GM03348 (cell line): ENCODE data around the gene RORB.

Experiments
- DNase-seq: peaks from one replicate; pipeline ENCODE4 v3.0.0; 2012; ENCODE audit warnings: low spot score

RORB gene

DNA sequence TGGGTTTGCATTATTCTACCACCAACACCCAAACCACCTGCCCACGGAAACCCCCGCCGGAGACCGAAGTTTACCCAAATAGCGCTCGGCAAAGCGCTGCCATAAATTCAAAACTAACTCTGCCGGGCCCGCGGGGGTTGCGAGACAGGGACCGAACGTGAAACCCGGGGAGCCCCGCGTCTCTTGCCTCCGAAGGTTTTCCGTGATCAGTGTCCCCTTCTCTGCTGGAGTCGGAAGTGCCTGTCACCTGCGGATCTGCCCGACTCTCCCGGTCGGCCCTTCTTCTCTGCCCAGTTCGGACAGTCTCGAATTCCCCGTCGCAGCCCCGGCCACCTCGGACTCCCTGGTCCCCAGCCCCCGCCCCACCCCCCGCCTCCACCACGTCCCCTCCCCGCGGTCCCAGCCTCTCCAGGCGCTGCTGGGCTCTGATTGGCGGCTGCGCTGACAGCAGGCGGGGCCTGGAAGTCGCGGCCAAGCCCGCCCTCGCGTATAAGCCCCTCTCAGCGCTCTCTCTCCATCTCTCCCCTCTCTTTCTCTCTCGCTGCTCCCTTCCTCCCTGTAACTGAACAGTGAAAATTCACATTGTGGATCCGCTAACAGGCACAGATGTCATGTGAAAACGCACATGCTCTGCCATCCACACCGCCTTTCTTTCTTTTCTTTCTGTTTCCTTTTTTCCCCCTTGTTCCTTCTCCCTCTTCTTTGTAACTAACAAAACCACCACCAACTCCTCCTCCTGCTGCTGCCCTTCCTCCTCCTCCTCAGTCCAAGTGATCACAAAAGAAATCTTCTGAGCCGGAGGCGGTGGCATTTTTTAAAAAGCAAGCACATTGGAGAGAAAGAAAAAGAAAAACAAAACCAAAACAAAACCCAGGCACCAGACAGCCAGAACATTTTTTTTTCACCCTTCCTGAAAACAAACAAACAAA is at the start of gene RORB:
Gene RORB, plus strand, starts transcription at position 517 of the 929 bp plus-strand sequence. CDS start 642 bp downstream, outside the sequence.
- DNase-seq = peak; percentile 74

DNA sequence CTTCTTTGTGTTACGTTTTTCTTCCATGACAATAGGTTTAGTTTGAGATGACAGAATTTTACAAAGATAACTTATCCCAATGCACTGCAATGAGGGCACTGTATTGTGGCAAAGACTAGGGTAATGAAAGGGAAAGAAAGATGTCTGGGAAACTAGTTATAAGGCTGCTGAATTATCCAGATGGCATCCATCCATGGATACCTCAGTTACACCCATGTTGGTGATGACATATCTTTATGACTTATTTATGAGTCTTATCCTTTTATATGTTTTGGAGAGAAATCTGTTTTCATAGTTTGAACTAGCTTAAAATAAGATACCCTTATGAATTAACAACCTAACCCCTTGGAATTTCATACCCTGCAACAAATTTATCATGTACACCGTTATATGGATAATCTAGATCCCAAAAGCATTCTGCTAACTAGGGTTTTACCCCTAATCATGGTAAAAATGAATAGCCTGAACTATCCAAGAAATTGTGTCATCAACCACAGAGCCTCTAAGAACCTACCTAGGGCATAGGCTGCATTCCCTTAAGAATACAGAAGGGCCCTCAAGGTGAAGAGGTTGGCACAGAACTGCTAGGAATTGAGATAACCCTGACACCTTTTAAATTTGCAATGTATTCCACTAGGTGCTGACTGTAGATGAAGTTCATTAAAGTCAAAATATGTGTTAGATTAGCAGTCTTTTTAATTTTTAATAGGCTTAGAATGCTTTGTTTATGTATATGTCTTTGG is 49.5 kb upstream of the RORB start:
- no peak for DNase-seq

DNA sequence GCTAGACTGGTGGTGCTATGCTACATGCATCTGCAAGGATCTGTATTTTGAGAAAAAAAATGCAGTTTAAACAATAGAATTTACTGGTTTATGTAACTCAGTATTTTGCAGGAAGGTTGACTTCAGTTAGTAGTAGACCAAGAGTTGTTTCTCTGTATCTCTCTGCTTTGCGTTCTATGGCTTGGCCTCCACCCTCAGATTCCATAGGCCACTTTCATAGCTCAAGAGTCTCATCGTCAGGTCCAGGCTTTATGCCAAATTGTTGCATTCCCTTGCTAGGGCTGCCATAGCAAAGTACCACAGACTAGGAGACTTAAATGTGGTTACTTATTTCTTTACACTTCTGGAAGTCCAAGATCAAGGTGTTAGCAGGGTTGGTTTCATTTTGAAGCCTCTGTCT is 48.1 kb upstream of the RORB start:
- no peak for DNase-seq

DNA sequence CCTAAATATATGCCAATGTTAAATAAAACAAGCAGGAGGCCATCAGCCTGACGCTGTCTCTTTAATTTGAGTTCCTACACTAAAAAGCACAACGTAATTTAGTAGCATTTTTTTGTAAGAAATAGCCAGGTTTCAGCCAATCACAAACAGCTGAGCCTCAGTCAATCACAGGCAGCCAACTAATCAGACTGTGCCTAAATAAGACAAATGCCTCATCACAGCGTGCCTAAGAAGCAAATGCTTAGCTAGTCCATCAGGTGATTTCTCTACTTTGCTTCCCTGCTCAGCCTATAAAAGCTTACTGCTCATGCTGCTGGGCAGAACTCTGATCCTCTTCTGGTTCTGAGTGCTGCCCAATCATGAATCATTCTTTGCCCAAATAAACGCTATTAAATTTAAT is 38.3 kb upstream of the RORB start:
- no peak for DNase-seq

DNA sequence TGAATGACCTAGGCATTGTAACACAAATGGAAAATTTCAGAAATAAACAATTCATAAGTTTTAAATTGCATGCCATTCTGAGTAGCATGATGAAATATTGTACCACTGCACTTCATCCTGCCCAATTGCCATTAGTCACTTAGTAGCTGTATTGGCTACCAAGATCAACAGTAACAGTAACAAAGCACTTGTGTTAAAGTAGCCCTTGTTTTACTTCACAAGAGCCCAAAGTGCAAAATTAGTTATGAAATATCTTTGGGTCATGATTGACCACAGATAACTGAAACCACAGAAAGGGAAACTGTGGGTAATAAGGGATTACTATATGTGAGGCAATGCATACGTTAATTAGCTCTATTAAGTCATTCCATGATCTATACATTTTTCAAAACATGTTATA is 33.3 kb upstream of the RORB start:
- no peak for DNase-seq

DNA sequence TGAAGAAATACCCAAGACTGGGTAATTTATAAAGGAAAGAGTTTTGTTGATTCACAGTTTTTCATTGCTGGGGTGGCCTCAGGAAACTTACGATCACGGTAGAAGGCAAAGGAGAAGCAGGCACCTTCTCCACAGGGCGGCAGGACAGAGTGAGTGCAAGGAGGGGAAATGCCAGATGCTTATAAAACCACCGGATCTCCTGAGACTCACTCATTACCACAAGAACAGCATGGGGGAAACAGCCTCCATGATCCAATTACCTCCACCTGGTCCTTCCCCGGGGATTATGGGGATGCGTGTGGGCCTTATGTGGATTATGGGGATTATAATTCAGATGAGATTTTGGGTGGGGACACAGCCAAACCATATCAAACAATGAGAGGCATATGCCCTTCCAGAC is 18.5 kb upstream of the RORB start:
- no peak for DNase-seq

DNA sequence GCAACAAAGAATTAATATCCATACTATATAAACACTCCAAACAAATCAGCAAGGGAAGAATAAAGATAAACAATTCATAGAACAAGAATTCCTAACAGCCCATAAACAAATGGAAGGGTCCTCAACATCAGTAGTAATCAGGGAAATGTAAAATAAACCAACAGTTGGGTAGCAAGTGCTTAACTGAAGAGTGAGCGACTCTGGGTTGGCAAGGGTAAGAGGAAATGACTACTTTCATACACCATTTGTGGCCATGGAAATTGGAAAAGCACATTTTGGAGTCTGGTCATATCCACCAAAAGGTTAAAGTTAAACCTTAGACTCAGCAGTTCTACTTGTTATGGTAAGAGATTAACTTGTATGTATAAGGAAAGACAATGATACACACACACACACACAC is 17.4 kb upstream of the RORB start:
- no peak for DNase-seq

DNA sequence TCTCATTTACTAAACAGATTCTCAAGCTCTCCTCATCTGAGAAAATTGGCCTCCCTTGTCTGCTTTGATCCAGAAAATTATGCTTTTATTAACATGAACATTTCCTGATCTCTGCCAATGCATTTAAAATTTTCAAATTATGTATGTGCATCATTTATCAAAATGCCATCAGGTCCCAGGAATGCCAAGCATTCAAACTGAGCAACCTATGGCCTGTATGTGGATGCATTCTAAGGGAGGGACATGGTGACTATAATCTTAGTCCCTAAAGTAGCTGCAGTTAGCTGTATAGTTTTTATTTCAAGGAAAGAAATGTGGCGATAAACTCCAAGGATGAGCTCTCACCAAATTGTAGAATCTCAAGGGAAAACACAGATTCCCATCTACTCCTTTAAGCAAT is 9.7 kb upstream of the RORB start:
- DNase-seq = no peak

DNA sequence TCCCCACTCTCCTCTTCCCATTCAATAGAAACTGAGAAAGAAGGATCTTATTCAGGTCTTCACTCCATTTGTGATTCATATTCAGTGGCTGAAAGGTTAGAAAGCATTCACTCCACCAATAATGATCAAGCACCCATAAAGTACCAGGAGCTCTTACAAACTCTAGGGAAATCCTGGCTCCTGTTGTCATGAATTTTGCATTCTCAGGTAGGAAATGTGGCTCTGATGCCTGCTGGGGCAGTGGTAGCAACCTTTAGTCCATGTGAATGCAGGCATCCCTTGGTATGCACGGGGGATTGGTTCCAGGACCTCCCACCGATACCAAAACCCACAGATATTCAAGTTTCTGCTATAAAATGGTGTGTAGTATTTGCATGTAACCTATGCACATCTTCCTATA is 3.6 kb upstream of the RORB start:
- no peak for DNase-seq

DNA sequence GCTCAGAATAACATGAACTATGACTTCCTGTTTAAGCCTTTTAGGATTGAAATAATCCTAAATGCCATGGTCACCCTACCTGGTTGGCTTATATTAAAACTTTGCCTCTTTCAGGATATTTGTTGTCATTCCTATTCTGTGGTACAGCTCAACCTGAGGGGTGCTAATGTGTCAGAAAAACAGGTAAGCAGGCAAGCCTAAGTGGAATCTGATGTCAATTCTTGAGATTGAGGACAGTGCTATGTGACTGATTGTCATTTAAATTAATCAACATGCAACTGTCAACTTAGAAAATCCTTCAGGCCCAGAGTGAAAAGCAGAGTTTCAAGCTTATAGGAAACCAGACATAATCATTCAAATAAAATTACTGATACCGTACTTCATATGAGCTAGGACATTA is 2.6 kb upstream of the RORB start:
- no peak for DNase-seq

DNA sequence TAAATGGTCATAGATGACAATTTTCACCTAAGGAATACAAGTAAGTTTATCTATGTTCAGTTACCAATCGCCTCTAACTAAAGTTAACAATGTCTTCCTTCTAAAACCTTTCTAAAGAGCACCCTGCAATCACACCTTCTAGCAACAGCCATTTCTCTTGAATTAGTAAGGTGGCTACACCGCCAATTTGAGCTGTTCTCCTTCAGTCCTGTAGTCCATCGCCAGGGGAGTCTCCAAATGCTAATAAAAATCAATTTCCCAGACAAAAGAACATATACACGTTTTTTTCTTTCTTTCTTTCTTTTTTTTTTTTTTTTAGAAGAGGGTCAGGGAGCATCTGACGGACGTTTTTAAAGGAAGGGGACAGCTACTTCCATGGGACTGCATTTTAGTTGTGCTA is 729 bp upstream of the RORB start:
- DNase-seq = no peak

DNA sequence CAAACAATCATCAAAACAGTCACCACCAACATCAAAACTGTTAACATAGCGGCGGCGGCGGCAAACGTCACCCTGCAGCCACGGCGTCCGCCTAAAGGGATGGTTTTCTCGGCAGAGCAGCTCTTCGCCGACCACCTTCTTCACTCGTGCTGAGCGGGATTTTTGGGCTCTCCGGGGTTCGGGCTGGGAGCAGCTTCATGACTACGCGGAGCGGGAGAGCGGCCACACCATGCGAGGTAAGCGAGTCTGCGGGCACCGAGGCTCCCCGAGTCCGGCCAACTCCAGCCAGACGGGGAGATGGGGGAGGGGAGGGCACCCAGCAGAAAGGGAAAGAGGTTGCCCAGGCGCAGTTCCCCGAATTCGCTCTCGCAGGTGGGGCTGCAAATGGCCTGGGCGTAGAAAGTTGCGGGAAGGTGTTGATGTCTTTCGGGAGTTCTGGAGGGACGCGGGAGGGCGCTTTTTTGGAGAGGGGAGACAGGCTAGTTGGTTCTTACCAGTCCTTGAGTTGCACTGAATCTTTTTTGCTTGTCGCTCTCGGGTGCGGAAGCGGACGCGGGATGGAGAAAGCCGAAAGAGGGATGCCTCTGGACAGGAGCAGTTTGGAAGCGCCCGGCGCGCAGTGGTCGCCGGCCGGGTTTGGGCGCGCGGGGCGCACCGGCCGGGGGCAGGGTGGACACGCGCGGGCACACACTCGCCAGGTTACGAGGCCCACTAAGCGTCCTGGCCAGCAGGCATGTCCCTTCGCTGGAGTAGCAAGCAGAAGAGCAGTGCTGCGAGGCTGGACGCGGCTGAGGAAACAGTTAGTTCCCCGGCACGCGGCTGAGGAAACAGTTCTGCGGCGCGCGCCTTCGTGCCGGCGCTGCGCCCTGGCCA is 849 bp downstream of the RORB start:
- DNase-seq = peak; percentile 33

DNA sequence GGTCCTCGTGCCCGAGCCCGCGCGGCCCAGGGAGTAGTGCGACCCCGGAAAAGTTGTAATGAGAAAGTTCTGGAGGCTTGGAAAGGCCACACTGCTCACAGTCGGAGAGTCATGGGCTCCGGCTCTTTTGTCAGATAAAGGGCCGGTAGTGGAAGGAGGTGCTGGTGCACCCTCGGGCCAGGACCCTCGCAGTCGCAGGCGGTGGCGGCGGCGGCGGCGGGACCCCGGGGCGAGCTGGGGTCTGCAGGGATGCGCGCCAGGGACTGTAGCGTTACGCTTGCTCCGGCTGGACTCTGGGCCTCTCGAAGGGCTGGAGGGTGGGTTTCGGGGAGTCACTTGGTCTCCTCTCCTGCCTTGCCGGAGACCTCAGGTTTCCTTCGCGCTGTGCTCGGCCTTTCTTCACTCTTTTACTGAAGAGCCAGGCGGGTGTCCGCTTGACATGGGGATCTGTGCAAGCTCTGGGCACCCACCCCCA is 1.5 kb downstream of the RORB start:
- DNase-seq = no peak

DNA sequence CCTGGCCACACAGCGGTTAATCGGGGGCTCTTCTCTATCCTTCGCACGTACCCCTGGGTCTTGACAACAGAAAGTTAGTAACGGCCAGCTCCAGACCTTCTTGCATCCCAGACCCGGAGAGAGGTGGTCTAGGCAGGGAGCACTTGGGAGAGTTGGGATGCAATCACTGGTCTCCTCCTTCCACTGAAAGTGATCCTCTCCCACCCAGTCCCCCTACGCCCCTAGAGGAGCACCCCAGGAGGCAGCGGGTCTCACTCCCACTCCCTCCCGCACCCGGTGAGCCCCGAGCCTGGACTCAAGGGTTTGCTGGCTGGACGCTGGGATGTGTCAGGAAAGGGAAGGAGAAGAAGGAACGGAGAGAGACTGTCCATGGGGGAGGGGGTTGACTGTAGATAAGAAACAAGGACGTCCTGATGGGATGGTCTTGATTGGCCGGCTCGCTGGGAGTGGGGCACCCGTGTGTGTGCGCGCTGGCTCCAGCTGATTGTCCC is 2.0 kb downstream of the RORB start:
- no peak for DNase-seq

DNA sequence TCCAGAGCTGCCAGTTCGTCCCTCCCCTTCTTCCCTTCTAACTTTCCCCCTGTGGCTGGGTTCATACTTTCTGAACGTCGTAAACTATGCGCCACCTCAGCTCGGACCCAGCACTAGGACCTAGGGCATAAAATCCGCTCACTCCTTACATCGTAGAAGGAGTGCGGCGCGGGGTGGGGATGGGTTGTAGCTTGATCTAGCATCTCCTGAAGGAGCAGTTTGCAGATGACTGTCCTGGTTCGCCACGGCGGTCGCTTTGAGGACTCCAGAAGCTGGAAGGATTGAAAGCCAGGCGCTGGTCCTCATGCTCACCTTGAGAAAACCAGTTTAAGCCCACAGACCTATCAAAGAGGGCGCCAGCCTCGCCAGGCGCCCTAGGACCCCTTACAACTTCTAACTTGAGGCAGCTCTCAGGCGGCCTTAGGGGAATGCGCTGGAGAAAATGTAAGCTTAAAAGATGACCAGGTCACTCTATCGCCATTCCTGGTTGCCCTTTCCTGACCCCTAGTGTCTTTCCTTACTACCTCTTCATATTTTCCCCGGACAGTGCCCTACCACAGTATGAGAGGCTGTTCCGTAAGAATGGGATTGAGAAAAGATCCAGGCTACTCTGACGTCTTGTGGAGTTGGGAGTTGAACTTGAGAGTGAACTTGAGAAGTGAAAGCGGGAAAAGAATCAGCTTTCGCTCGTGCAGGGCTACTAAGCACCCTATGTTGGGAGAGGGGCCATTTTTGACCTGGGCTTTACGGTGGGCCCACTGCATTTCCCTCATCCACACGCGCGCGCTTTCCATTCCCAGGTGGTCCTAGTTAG is 2.8 kb downstream of the RORB start:
- no peak for DNase-seq

DNA sequence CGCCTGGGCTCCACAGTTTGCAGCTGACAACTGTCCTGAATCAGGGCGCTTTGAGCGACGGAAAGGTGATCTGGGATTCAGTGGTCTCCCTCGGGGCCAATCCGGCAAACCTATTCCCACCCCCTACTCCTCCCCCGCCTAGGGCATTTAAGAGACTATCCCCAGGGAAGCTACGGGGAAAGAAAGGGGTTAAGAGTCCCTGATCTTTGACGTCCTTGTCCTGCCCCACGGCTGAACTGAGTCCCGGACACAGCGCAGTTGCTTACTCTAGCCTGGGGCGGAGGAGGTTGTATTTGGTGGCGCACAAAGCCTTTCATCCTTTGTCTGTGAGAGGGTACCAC is 3.4 kb downstream of the RORB start:
- DNase-seq = no peak

DNA sequence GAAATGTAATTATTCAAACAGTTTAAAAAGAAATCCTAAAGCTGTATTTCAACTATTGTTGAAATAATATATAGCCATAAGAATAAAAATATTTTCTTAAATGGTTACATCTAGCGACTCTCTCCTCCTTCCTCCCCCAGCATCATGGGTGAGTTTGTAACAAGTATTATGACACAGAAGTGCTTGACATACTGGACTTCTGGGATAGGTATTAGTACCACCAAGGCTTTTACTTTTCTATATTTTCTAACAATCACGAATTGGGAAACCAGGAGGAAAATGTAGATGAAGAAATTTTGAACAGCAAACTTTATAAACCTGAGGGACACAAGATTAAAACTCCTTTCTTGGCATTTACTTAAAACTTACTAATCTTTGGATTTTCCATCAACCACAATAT is 4.4 kb downstream of the RORB start:
- DNase-seq = no peak

DNA sequence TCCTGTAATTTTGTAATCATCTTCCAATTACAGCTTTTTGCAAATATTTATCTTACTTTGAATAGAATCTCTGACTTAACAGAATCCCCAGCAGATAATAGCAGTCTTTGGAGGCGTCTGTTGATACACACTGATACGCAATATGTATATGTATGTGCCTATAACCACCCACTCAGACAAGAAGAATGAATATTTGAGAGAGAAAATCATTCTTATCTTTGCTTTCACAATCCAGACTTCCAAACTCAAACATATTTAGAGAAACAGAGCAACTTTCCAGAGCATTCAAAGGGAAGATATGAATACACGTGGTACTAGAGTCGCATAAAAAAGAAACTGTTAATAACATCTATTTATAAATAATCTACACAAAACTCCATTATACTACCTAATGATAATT is 6.1 kb downstream of the RORB start:
- DNase-seq = no peak

DNA sequence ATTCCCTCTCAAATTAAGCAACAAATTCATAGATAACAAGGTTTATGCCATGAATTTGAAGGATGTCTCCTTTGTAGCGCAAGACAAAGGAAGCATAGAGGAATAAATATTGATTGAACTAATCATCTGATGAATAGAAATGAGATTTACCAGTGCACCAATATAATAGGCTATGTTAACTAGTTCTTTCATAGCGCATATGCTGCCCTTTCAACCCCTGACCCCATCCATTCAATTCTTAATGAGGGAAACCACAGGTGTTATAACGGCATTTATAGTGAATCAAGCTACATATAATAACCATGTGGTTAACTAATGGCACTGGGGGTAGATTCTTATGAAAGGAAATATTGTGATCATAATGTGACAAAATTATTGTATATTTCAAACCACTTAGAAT is 6.5 kb downstream of the RORB start:
- no peak for DNase-seq

DNA sequence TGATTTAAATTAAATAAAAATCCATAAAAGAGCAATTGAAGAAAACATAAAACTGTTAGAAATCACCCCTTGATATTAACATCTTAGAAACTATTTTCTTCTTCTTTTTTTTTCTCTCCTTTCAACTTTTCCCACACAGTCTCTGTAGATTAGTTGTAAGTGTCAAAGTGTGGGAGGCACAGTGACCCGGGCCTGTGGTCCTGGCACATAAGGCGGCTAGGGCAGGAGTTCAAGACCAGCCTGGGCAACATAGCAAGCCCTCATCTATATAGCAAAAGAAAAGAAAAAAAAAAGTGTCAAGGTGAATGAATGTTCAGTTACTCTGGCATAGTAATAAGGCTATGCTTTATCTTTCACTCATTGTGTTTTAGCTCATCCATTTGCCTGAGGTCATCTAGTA is 14.2 kb downstream of the RORB start:
- no peak for DNase-seq

DNA sequence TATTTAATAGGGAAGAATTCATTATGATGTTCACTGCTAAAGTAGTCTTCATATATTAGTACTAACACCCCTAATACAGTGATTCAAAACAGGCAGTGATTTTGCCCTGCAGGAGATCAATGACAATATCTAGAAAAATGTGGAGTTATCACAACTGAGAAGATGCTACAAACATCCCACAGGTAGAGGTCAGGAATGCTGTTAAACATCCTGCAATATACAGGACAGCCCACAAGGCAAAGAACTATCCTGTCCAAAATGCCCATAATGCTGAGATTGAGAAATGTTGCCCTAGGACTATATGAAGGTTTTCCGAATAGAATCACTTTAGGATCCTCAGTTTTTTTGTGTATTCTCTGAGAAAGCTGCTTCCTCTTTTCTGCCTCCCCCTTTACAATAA is 15.3 kb downstream of the RORB start:
- no peak for DNase-seq
